Aorta (tissue), 5 donors: ENCODE data around the gene UXS1. TPM values are rescaled to one million over a fixed set of nuclear protein-coding genes. Genes with fewer than 3 reads are reported as not detected.

ENCODE experiments used
- ATAC-seq: fragments of 200-7000 bp; cut with Tn5 transposase; one replicate; pipeline ENCODE4 v1.9.1; 2022; ENCODE audit warnings: moderate library complexity; ENCODE audit not compliant: low FRiP score
- DNase-seq, 2 donors: peaks; one replicate each; pipeline ENCODE4 v3.0.0-alpha.2; 2020
- H3K27ac ChIP-seq, 2 donors: one replicate each; pipeline ENCODE4 v1.5.1; 2013; ENCODE audit warnings: low read length in 2 of 2, mild to moderate bottlenecking in 2 of 2, moderate library complexity in 2 of 2, control low read depth in 1 of 2, inconsistent platforms in 1 of 2, low read depth in 1 of 2
- H3K27me3 ChIP-seq, 2 donors: one replicate each; pipeline ENCODE4 v1.6.1; 2013; ENCODE audit warnings: control low read depth in 1 of 2, low read length in 1 of 2, mild to moderate bottlenecking in 1 of 2, moderate library complexity in 1 of 2; ENCODE audit not compliant: insufficient read depth in 2 of 2, control insufficient read depth in 1 of 2
- H3K36me3 ChIP-seq, 2 donors: one replicate each; pipeline ENCODE4 v1.6.1; 2013; ENCODE audit warnings: control low read depth in 1 of 2, low read length in 1 of 2, mild to moderate bottlenecking in 1 of 2; ENCODE audit not compliant: insufficient read depth in 2 of 2, control insufficient read depth in 1 of 2
- H3K4me1 ChIP-seq, 2 donors: one replicate each; pipeline ENCODE4 v1.6.1; 2013; ENCODE audit warnings: low read length in 2 of 2, control low read depth in 1 of 2, mild to moderate bottlenecking in 1 of 2, moderate library complexity in 1 of 2; ENCODE audit not compliant: insufficient read depth in 2 of 2, control insufficient read depth in 1 of 2
- H3K4me3 ChIP-seq, 2 donors: one replicate each; pipeline ENCODE4 v1.5.1; 2013; ENCODE audit warnings: low read length in 2 of 2, control low read depth in 1 of 2, mild to moderate bottlenecking in 1 of 2
- H3K9me3 ChIP-seq: one replicate; pipeline ENCODE4 v1.6.1; 2013; ENCODE audit warnings: mild to moderate bottlenecking, low read length; ENCODE audit not compliant: control insufficient read depth
- WGBS, 2 donors: extraction: QIAGEN DNeasy Blood & Tissue Kit; methylation state at CpG; one replicate each; pipeline ENCODE4 v1.1.7; 2013; 5-methylcytosine and 5-hydroxymethylcytosine counted together
- intact Hi-C, 2 donors: fragments of 100-400 bp; cut with DNase I; formaldehyde crosslinking; loops; one replicate each; pipeline versions ENCODE4 v1.14.2 to v1.15.0; 2022
- polyA plus RNA-seq, 2 donors: library from polyadenylated mRNA; stranded (reverse); fragments of 200-250 nt; gene quantifications; one replicate each; pipeline ENCODE4 v1.2.3, GENCODE V29; 2013
- total RNA-seq, 2 donors: library from RNA; stranded (reverse); fragmentation: NEBNext Ultra II Directional; extraction: Animal tissue kit (Norgen Biotek cat#: 25700); gene quantifications; one replicate each; pipeline ENCODE4 v1.2.1, GENCODE V29; 2021
- donor health status: healthy with polysubstance abuse.
- donor health status: Bipolar disorder and iron deficiency.
- donor health status: DM: no; HTN: no; CAD: no.
- donor health status: DM: no; HTN: no; CAD: no.
- donor health status: DM: yes; HTN: yes; CAD: no.

Gene UXS1
- total and polyA plus RNA-seq, 4 donors: 10.5 to 29.3 (median 16.5) TPM

- WGBS, 2 donors: 98 to 99% methylated on average over 4 of the region's 4 CpGs
- intact Hi-C loops: loop anchor here in 1 of 2 donors (5.0 kb wide), 1 partner anchor 174 kb away; no protein-coding TSS in a partner anchor
- H3K4me1 ChIP-seq: no peaks in the 10 kb centered on the region
- H3K27me3 ChIP-seq: no peaks in the 10 kb centered on the region
- DNase-seq (no peak), ATAC-seq (no peak)
- H3K9me3 ChIP-seq: no peaks in the 10 kb centered on the region
- H3K27ac ChIP-seq: no peak overlapping the region
- no peak overlapping the region for H3K4me3 ChIP-seq
- peaks cover 4 to 9% of the 10 kb centered on the region in 2 donors for H3K36me3 ChIP-seq
Measured at GRCh38 chr2:106090916-106091618, 103.0 kb downstream of the UXS1 start.

- H3K4me1 ChIP-seq: no peaks in the 10 kb centered on the region
- H3K27ac ChIP-seq: no peak overlapping the region
- H3K36me3 ChIP-seq: peaks cover 4 to 9% of the 10 kb centered on the region in 2 donors
- H3K4me3 ChIP-seq: no peak overlapping the region
- intact Hi-C loops: loop anchor here (5.0 kb wide), 3 partner anchors 172 to 512 kb away; no protein-coding TSS in a partner anchor
- 7 to 9% methylated on average over 1 of the region's 1 CpG for WGBS, 2 donors
- H3K27me3 ChIP-seq: no peaks in the 10 kb centered on the region
- DNase-seq (no peak), ATAC-seq (no peak)
- no peaks in the 10 kb centered on the region for H3K9me3 ChIP-seq
Measured at GRCh38 chr2:106089611-106090010, 104.5 kb downstream of the UXS1 start.

GRCh38 chr2:106085181-106085940 lies 108.7 kb downstream of the UXS1 start:
- ATAC-seq: no peak
- no peak overlapping the region for H3K27ac ChIP-seq
- intact Hi-C loops: loop anchor here (5.0 kb wide), 2 partner anchors 503 to 508 kb away; no protein-coding TSS in a partner anchor

GRCh38 chr2:106080959-106081358 lies 113.1 kb downstream of the UXS1 start:
- Histone ChIP-seq H3K27me3 (no peaks in the 10 kb centered on the region), H3K36me3 (no peaks in the 10 kb centered on the region), H3K4me3 (no peak overlapping the region), H3K4me1 (no peaks in the 10 kb centered on the region), H3K27ac (no peak overlapping the region), H3K9me3 (no peaks in the 10 kb centered on the region)
- intact Hi-C loops: no loop called here
- DNase-seq (no peak), ATAC-seq (no peak)
- WGBS, 2 donors: 92 to 94% methylated on average over 6 of the region's 6 CpGs

More at GRCh38 chr2:106085181-106085940, 108.7 kb downstream of the UXS1 start:
- no peak for DNase-seq
- H3K4me3 ChIP-seq: no peak overlapping the region
- H3K36me3 ChIP-seq: no peaks in the 10 kb centered on the region
- WGBS, 2 donors: 51 to 56% methylated on average over 9 of the region's 9 CpGs
- H3K27me3 ChIP-seq: no peaks in the 10 kb centered on the region
- no peaks in the 10 kb centered on the region for H3K4me1 ChIP-seq
- no peaks in the 10 kb centered on the region for H3K9me3 ChIP-seq

GRCh38 chr2:106078096-106078495 lies 116.0 kb downstream of the UXS1 start:
- Histone ChIP-seq H3K27me3 (no peaks in the 10 kb centered on the region), H3K4me1 (no peaks in the 10 kb centered on the region), H3K9me3 (no peaks in the 10 kb centered on the region), H3K27ac (no peak overlapping the region), H3K4me3 (no peak overlapping the region), H3K36me3 (no peaks in the 10 kb centered on the region)
- no peak for ATAC-seq
- intact Hi-C loops: no loop called here
- 89 to 94% methylated on average over 5 of the region's 5 CpGs for WGBS, 2 donors
- DNase-seq: no peak

GRCh38 chr2:106076941-106077340 lies 117.2 kb downstream of the UXS1 start:
- Histone ChIP-seq H3K27ac (no peak overlapping the region), H3K4me1 (no peaks in the 10 kb centered on the region), H3K4me3 (no peak overlapping the region), H3K36me3 (no peaks in the 10 kb centered on the region), H3K27me3 (no peaks in the 10 kb centered on the region), H3K9me3 (no peaks in the 10 kb centered on the region)
- ATAC-seq (no peak), DNase-seq (no peak)
- intact Hi-C loops: no loop called here
- 58 to 65% methylated on average over 1 of the region's 1 CpG for WGBS, 2 donors

- H3K4me3 ChIP-seq: no peak overlapping the region
- no peak overlapping the region for H3K27ac ChIP-seq
- no peaks in the 10 kb centered on the region for H3K36me3 ChIP-seq
- H3K4me1 ChIP-seq: no peaks in the 10 kb centered on the region
- no peaks in the 10 kb centered on the region for H3K9me3 ChIP-seq
- ATAC-seq (no peak), DNase-seq (no peak)
- no peaks in the 10 kb centered on the region for H3K27me3 ChIP-seq
- 92 to 96% methylated on average over 3 of the region's 3 CpGs for WGBS, 2 donors
- intact Hi-C loops: no loop called here
Measured at GRCh38 chr2:106075048-106075447, 119.1 kb downstream of the UXS1 start.

- intact Hi-C loops: no loop called here
- H3K4me3 ChIP-seq: no peak overlapping the region
- no peaks in the 10 kb centered on the region for H3K27me3 ChIP-seq
- H3K27ac ChIP-seq: no peak overlapping the region
- no peaks in the 10 kb centered on the region for H3K4me1 ChIP-seq
- 94 to 95% methylated on average over 17 of the region's 17 CpGs for WGBS, 2 donors
- ATAC-seq (no peak), DNase-seq (no peak)
- H3K36me3 ChIP-seq: no peaks in the 10 kb centered on the region
- no peaks in the 10 kb centered on the region for H3K9me3 ChIP-seq
Measured at GRCh38 chr2:106073678-106074406, 120.3 kb downstream of the UXS1 start.
